ENCODE measurements around the gene THUMPD1. TPM values are rescaled to one million over a fixed set of nuclear protein-coding genes. Genes with fewer than 3 reads are reported as not detected.
A peak's percentile ranks its signal among the peaks of the same experiment; 100 is the strongest.

THUMPD1 gene
- total and polyA plus RNA-seq, 2 donors (not counting 3 experiments of a cell fraction or from before 2014, with no cell fraction given), result 27.9 to 29.0 TPM

DNA sequence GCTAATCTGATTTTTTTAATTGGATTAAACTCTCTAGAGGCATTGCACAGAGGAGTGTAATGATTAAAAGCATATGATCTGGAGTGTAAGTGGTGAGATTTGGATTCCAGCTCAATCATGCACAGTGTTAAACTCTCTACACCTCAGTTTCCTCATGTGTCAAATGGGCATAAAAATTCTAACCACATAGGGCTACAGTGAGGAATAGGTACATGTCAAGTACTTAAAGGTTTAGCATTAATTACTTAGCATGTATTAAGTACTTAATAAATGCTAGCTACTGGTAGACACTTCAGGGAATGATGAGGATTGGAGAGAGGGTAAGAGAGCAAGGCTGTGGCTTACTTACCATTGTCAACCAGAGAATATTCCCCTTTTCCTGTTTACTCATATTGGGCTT, 47.5 kb upstream of the THUMPD1 start:
- no peak overlapping the region for H3K4me3 ChIP-seq (replicated peaks in 1 of 3; ENCODE audit: insufficient read depth in 1 of 3, low read depth in 1 of 3, low read length in 3 of 3)
- H3K9me1 ChIP-seq (replicated peaks; ENCODE audit: control insufficient read depth, extremely low read depth, insufficient read depth, low read length), result no peaks in the 10 kb centered on the region
- no peak overlapping the region for H3K9ac ChIP-seq (replicated peaks; ENCODE audit: extremely low read depth, insufficient read depth, low read length)
- FAIRE-seq (peak; percentile 63), DNase-seq (ENCODE audit: low read depth, low spot score) (no peak)
- no peaks in the 10 kb centered on the region for H3K4me1 ChIP-seq (ENCODE audit: control insufficient read depth, extremely low read depth, insufficient read depth, low read length)
- dilution Hi-C loops (cut with MboI; ENCODE audit: extremely low pct_ligation_motif_present, low sequenced_read_pairs) (no loop called here), intact Hi-C loops (cut with micrococcal nuclease) (no loop called here)
- H3K79me2 ChIP-seq (ENCODE audit: control insufficient read depth, insufficient read depth, low read length), result no peaks in the 10 kb centered on the region
- no peaks in the 10 kb centered on the region for H4K20me1 ChIP-seq (replicated peaks; ENCODE audit: control insufficient read depth, extremely low read depth, insufficient read depth, low read length)
- H3K27ac ChIP-seq (ENCODE audit: insufficient read depth, low read depth, low read length), result no peak overlapping the region
- no peak for TF ChIP-seq JUN (IDR thresholded peaks at IDR 0.05; ENCODE audit: borderline replicate concordance, insufficient read depth, insufficient read length, low read depth)
- H3K9me3 ChIP-seq (replicated peaks; ENCODE audit: control insufficient read depth, insufficient read depth, low read length), result no peaks in the 10 kb centered on the region
- CTCF ChIA-PET, result interaction anchor here (1.2 to 1.3 kb wide), 2 partner anchors 11 to 18 kb away, joined by 4 read pairs; partner anchors contain the start of genes ERI2 and REXO5
- no peaks in the 10 kb centered on the region for H3K36me3 ChIP-seq (ENCODE audit: control insufficient read depth in 2 of 2, extremely low read depth in 1 of 2, insufficient read depth in 2 of 2, low read length in 2 of 2)
- no peak overlapping the region for H3K4me2 ChIP-seq (ENCODE audit: insufficient read depth, low read length)
- H3K27me3 ChIP-seq (ENCODE audit: control insufficient read depth in 2 of 2, insufficient read depth in 2 of 2, low read length in 2 of 2), result no peaks in the 10 kb centered on the region
- no TSS peak for BruUV-seq (replicated peaks)
- no peak overlapping the region for H2AFZ ChIP-seq (ENCODE audit: low read depth, low read length)
- POLR2A ChIA-PET, result no interaction called here

DNA sequence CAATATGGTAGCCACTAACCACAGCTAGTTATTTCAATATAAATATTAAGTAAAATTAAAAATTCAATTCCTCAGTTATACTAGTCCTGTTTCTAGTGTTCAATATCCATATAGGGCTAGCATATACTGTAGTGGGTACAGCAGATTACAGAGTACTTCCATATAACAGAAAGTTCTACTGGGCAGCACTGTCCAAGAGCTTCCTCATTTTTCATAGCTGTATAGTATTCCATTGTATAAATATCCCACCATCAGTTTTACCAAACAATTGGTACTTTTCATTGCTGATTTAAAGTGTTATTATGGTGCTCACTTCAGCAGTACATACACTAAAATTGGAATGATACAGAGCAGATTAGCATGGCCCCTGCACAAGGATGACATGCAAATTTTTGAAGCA, 42.6 kb upstream of the THUMPD1 start:
- no peaks in the 10 kb centered on the region for H3K36me3 ChIP-seq (ENCODE audit: control insufficient read depth in 2 of 2, extremely low read depth in 1 of 2, insufficient read depth in 2 of 2, low read length in 2 of 2)
- TF ChIP-seq FOS (IDR thresholded peaks at IDR 0.05; ENCODE audit: borderline replicate concordance, insufficient read depth, low read length), result no peak
- no peak for TF ChIP-seq MYC (IDR thresholded peaks at IDR 0.05; ENCODE audit: low read depth, low read length)
- TF ChIP-seq, protein P1, sequence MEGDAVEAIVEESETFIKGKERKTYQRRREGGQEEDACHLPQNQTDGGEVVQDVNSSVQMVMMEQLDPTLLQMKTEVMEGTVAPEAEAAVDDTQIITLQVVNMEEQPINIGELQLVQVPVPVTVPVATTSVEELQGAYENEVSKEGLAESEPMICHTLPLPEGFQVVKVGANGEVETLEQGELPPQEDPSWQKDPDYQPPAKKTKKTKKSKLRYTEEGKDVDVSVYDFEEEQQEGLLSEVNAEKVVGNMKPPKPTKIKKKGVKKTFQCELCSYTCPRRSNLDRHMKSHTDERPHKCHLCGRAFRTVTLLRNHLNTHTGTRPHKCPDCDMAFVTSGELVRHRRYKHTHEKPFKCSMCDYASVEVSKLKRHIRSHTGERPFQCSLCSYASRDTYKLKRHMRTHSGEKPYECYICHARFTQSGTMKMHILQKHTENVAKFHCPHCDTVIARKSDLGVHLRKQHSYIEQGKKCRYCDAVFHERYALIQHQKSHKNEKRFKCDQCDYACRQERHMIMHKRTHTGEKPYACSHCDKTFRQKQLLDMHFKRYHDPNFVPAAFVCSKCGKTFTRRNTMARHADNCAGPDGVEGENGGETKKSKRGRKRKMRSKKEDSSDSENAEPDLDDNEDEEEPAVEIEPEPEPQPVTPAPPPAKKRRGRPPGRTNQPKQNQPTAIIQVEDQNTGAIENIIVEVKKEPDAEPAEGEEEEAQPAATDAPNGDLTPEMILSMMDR (IDR thresholded peaks at IDR 0.05; ENCODE audit: extremely low read depth in 1 of 2, insufficient read depth in 1 of 2, low read depth in 1 of 2, low read length in 2 of 2), result no peak
- no peak for TF ChIP-seq POLR2A (IDR thresholded peaks at IDR 0.05; ENCODE audit: low read depth, low read length)
- TF ChIP-seq, protein P2, sequence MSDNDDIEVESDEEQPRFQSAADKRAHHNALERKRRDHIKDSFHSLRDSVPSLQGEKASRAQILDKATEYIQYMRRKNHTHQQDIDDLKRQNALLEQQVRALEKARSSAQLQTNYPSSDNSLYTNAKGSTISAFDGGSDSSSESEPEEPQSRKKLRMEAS (IDR thresholded peaks at IDR 0.05; ENCODE audit: insufficient read depth, insufficient read length), result no peak
- no peak for TF ChIP-seq JUN (IDR thresholded peaks at IDR 0.05; ENCODE audit: borderline replicate concordance, insufficient read depth, insufficient read length, low read depth)
- TF ChIP-seq EZH2 (IDR thresholded peaks at IDR 0.05; ENCODE audit: borderline replicate concordance, low read depth, low read length, severe bottlenecking), result no peak
- TF ChIP-seq GATA2 (IDR thresholded peaks at IDR 0.05; ENCODE audit: insufficient read depth, insufficient read length, low read depth, low read length), result no peak
- TF ChIP-seq POLR2AphosphoS5 (IDR thresholded peaks at IDR 0.05; ENCODE audit: insufficient read depth, low read depth, low read length), result no peak
- CTCF ChIA-PET, result no interaction called here
- no peak overlapping the region for H3K27ac ChIP-seq (ENCODE audit: insufficient read depth, low read depth, low read length)
- no peaks in the 10 kb centered on the region for H3K79me2 ChIP-seq (ENCODE audit: control insufficient read depth, insufficient read depth, low read length)
- dilution Hi-C loops (cut with MboI; ENCODE audit: extremely low pct_ligation_motif_present, low sequenced_read_pairs) (no loop called here), intact Hi-C loops (cut with micrococcal nuclease) (no loop called here)
- BruUV-seq (replicated peaks), result no TSS peak
- POLR2A ChIA-PET, result no interaction called here
- no peak overlapping the region for H3K4me3 ChIP-seq (replicated peaks in 1 of 3; ENCODE audit: insufficient read depth in 1 of 3, low read depth in 1 of 3, low read length in 3 of 3)
- FAIRE-seq (no peak), DNase-seq (ENCODE audit: low read depth, low spot score) (no peak)
- no peak overlapping the region for H3K4me2 ChIP-seq (ENCODE audit: insufficient read depth, low read length)
- no peaks in the 10 kb centered on the region for H3K9me1 ChIP-seq (replicated peaks; ENCODE audit: control insufficient read depth, extremely low read depth, insufficient read depth, low read length)
- no peaks in the 10 kb centered on the region for H3K4me1 ChIP-seq (ENCODE audit: control insufficient read depth, extremely low read depth, insufficient read depth, low read length)
- no peaks in the 10 kb centered on the region for H3K27me3 ChIP-seq (ENCODE audit: control insufficient read depth in 2 of 2, insufficient read depth in 2 of 2, low read length in 2 of 2)
- no peak overlapping the region for H2AFZ ChIP-seq (ENCODE audit: low read depth, low read length)
- no peaks in the 10 kb centered on the region for H3K9me3 ChIP-seq (replicated peaks; ENCODE audit: control insufficient read depth, insufficient read depth, low read length)
- H4K20me1 ChIP-seq (replicated peaks; ENCODE audit: control insufficient read depth, extremely low read depth, insufficient read depth, low read length), result no peaks in the 10 kb centered on the region
- no peak overlapping the region for H3K9ac ChIP-seq (replicated peaks; ENCODE audit: extremely low read depth, insufficient read depth, low read length)

Data from endothelial cell of umbilical vein (primary cell).